ENCODE measurements around the gene CYP3A4.

The CYP3A4 gene

DNA sequence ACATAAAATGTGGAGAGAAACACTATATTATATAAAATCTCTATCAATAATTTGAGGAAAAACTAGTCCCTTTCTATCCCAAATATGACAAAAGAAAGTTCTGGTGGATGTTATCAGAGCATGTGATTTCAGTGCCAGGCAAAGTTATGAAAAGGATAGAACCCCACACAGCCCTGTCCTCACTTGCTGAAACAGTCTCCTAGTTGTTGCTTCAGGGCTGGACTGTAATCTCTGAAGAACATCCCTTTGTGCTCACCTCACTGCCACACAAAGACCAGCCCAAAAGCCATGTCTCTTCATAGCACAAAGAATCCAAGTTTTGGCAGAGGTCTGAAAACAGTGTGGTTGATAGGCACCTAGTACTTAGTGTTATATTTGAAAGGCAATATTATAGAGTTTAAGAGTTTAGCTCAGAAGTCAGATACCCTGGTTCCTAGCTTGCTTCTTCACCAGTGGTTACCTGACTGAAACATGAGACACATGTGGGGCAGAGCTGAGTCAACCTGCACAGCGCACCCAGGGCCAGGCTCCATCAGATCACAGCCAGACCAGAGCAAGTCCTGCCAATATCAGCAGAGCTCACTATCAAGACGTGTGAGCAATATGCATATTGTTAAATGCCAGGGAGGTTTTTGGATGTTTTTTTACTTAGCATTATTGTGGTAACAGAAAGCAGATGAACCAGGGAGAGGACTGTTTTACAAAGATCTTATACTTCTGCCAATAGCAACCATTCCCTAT lies 74.0 kb downstream of the CYP3A4 start:
- TF ChIP-seq, protein P1, sequence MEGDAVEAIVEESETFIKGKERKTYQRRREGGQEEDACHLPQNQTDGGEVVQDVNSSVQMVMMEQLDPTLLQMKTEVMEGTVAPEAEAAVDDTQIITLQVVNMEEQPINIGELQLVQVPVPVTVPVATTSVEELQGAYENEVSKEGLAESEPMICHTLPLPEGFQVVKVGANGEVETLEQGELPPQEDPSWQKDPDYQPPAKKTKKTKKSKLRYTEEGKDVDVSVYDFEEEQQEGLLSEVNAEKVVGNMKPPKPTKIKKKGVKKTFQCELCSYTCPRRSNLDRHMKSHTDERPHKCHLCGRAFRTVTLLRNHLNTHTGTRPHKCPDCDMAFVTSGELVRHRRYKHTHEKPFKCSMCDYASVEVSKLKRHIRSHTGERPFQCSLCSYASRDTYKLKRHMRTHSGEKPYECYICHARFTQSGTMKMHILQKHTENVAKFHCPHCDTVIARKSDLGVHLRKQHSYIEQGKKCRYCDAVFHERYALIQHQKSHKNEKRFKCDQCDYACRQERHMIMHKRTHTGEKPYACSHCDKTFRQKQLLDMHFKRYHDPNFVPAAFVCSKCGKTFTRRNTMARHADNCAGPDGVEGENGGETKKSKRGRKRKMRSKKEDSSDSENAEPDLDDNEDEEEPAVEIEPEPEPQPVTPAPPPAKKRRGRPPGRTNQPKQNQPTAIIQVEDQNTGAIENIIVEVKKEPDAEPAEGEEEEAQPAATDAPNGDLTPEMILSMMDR (IDR thresholded peaks at IDR 0.05; ENCODE audit: low read depth, low read length): no peak
- no peak overlapping the region for H3K4me3 ChIP-seq (ENCODE audit: low read depth, low read length)

DNA sequence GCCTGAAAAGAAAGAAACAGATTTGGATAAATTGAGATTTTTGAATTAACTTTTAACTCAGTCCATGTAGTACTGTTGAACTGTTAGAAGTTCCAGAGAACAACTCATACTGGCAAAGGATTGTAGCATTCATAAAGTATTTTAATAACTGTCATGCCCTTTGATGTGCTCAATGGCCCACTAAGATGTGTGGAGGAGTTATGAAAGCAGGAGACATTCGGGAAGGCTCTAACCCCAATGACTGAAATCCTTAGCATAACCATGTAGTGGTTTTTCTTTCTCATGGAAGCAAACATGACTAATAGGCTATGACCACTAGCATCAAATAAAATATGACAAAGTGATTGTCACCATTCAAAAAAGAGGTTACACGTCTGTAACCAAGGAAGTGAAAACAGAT lies 74.7 kb downstream of the CYP3A4 start:
- H3K4me3 ChIP-seq (ENCODE audit: low read depth, low read length): no peak overlapping the region
- TF ChIP-seq, protein P1 (IDR thresholded peaks at IDR 0.05; ENCODE audit: low read depth, low read length): no peak

DNA sequence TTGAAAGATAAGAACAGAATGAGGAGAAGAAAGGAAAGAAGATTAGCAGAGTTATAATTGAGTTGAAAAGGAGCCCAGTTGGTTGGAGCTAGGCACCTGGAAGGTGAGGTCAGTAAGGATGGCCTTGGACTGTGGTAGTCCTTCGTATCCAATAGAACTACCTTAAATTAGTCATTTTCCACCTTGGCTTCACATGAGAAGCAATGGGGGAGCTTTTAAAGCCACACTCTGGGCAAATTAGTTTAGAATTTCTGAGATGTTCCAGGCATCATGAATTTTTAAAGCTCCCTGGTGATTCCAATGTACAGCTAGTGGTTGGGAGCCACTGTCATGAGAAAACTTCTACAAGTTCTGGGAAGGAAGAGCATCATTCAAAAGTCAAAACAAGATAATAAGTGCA lies 76.9 kb downstream of the CYP3A4 start:
- TF ChIP-seq, protein P1 (IDR thresholded peaks at IDR 0.05; ENCODE audit: low read depth, low read length): no peak

More for the DNA sequence above, 76.9 kb downstream of the CYP3A4 start:
- no peak overlapping the region for H3K4me3 ChIP-seq (ENCODE audit: low read depth, low read length)
